HUES6 (cell line): ENCODE data around the gene MFAP5.

ENCODE experiments used
- H3K27ac ChIP-seq: 2 replicates; pipeline ENCODE4 v1.7.0; 2013; ENCODE audit warnings: low read depth, mild to moderate bottlenecking, low read length, inconsistent platforms
- H3K27me3 ChIP-seq: 2 replicates; pipeline ENCODE4 v1.6.1; 2013; ENCODE audit warnings: low read length; ENCODE audit not compliant: control insufficient read depth, insufficient read depth
- H3K36me3 ChIP-seq: 2 replicates; pipeline ENCODE4 v1.6.1; 2013; ENCODE audit warnings: low read length; ENCODE audit not compliant: control insufficient read depth, insufficient read depth
- H3K4me1 ChIP-seq: 2 replicates; pipeline ENCODE4 v1.6.1; 2013; ENCODE audit warnings: low read length; ENCODE audit not compliant: control insufficient read depth, insufficient read depth
- H3K4me3 ChIP-seq: 2 replicates; pipeline ENCODE4 v1.5.1; 2013; ENCODE audit warnings: low read depth, low read length
- H3K9ac ChIP-seq: one replicate; pipeline ENCODE4 v1.6.1; 2013; ENCODE audit warnings: mild to moderate bottlenecking, low read length
- H3K9me3 ChIP-seq: 2 replicates; pipeline ENCODE4 v1.6.1; 2013; ENCODE audit warnings: low read depth, low read length; ENCODE audit not compliant: control insufficient read depth, insufficient read depth

The MFAP5 gene

DNA sequence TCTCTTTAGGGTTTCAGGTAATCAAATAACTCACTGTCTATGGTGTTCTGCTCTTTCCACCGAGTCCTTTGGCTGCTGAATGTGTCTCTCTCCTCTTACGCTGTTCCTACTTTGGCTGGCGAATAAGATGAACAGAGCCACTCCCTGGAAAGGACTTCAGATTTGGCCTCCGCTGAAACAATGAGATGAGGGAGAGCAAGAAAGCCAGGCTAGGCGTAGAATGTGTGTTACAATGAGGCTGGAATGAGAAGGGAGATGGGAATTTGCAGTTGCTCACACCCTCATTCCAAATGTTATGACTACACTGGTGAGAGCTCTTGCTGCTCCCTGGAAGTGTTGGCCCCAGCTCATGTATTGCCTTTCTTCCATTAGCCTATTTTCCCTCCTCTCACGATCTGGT lies at the start of gene MFAP5:
Gene MFAP5, minus strand, starts transcription at position 234 of the 400 bp plus-strand sequence. CDS start 722 bp downstream, outside the sequence.
- H3K9ac ChIP-seq, result no peak within 1 kb of the TSS
- no peaks in the 10 kb centered on the region for H3K27me3 ChIP-seq
- peaks cover 13% of the 10 kb centered on the region; the same call in 1 of the 2 replicates for H3K4me1 ChIP-seq
- no peak within 1 kb of the TSS for H3K27ac ChIP-seq
- no peak within 1 kb of the TSS for H3K4me3 ChIP-seq
- no peaks in the 10 kb centered on the region for H3K9me3 ChIP-seq
- no peaks in the 10 kb centered on the region for H3K36me3 ChIP-seq

DNA sequence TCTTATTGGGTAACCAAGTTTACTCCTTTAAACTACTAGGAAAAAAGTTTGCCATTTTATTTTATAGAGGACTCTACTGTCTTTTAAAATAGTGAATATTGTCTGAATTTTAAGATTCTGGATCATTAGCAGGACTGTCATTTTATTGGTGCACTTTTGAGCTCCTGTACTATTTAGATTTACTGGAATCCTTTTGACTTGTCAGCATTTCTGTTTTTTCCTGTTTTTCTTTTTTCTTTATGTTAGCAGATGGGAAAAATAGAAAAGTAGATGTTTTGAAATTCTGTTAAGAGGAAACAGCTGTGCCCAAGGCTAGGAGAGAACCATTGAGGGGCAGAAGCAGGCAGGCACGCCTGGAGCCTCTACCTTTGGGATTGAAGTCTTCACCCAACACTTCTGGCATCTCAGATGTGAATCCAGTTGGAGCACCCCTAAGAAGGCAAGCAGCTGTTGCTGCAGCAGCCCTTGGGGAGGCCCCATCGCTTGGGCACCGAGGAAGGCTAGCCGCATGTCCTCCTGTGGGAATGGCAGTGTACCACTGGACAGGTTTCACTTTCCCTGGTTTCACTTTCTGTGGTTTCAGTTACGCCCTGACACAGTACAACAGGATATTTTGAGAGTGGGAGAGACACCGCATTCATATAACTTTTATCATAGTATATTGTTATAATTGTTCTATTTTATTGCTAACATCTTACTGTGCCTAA lies 46.7 kb upstream of the MFAP5 start:
- no peak overlapping the region for H3K4me3 ChIP-seq
- H3K9me3 ChIP-seq, result no peaks in the 10 kb centered on the region
- no peaks in the 10 kb centered on the region for H3K27me3 ChIP-seq
- H3K27ac ChIP-seq, result 0 out of 2 replicates have a peak overlapping the region, but pooled peaks have one; percentile 45
- no peaks in the 10 kb centered on the region for H3K4me1 ChIP-seq
- H3K9ac ChIP-seq, result no peak overlapping the region
- H3K36me3 ChIP-seq, result peaks cover 27% of the 10 kb centered on the region

DNA sequence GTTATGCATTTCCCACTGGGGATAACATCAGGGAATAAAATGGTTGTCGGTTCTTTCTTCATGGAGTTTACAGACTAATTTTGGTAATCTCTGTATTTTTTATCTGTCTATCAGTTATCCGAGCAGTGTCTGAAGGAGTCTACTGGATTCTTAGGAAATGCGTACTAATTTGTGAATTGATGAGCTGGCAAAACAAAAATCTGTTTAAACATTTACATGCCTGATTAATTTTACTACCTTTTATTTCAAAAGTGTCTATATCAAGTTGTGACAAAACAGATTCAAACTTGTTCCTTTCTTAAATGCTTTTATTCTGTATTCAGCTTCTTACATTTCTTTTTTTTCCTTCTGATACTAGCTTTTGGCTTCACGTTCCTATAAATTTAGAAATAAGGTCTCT lies 39.5 kb upstream of the MFAP5 start:
- peaks cover 21% of the 10 kb centered on the region for H3K36me3 ChIP-seq
- no peaks in the 10 kb centered on the region for H3K27me3 ChIP-seq
- no peak overlapping the region for H3K27ac ChIP-seq
- no peaks in the 10 kb centered on the region for H3K9me3 ChIP-seq
- H3K4me3 ChIP-seq, result no peak overlapping the region
- no peak overlapping the region for H3K9ac ChIP-seq
- peaks cover 23% of the 10 kb centered on the region for H3K4me1 ChIP-seq

GRCh38 chr12:8701046-8701660 lies 38.5 kb upstream of the MFAP5 start:
- Histone ChIP-seq H3K36me3 (peaks cover 17% of the 10 kb centered on the region), H3K27ac (no peak overlapping the region), H3K27me3 (no peaks in the 10 kb centered on the region), H3K4me3 (no peak overlapping the region), H3K9me3 (no peaks in the 10 kb centered on the region), H3K4me1 (peaks cover 29% of the 10 kb centered on the region), H3K9ac (no peak overlapping the region)

- peak overlapping the region; percentile 87 for H3K4me3 ChIP-seq
- H3K27me3 ChIP-seq, result no peaks in the 10 kb centered on the region
- H3K9ac ChIP-seq, result no peak overlapping the region
- peaks cover 17% of the 10 kb centered on the region for H3K36me3 ChIP-seq
- H3K27ac ChIP-seq, result peak overlapping the region; percentile 31; the same call in 1 of the 2 replicates
- H3K9me3 ChIP-seq, result no peaks in the 10 kb centered on the region
- H3K4me1 ChIP-seq, result peaks cover 34% of the 10 kb centered on the region
Observed at GRCh38 chr12:8699714-8700113, 37.1 kb upstream of the MFAP5 start.

DNA sequence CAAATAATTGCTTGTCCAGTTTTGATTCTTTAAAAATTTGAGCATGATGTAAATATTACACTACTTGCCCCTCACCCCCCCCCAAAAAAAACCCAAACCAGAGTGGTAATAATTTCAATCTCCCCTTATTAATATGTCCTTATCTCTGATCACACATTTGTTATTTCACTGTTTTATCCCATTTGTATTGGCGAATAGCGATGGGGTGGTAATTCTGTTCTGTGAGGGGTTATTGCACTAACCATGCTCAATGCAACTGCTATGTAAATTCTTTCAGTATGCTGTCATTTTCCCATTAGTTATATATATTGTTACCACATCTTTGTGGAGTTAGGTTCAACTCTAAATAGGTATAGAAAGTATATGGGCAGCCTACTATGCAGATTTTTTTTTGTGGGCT lies 36.3 kb upstream of the MFAP5 start:
- Histone ChIP-seq H3K4me1 (peaks cover 35% of the 10 kb centered on the region), H3K9me3 (no peaks in the 10 kb centered on the region), H3K27ac (no peak overlapping the region), H3K9ac (peak overlapping the region; percentile 94), H3K27me3 (no peaks in the 10 kb centered on the region), H3K4me3 (peak overlapping the region; percentile 87), H3K36me3 (peaks cover 17% of the 10 kb centered on the region)

- no peaks in the 10 kb centered on the region for H3K27me3 ChIP-seq
- no peaks in the 10 kb centered on the region for H3K9me3 ChIP-seq
- H3K4me1 ChIP-seq, result peaks cover 35% of the 10 kb centered on the region
- peaks cover 14% of the 10 kb centered on the region for H3K36me3 ChIP-seq
- peak overlapping the region; percentile 94 for H3K9ac ChIP-seq
- peak overlapping the region; percentile 78 for H3K27ac ChIP-seq
- H3K4me3 ChIP-seq, result peak overlapping the region; percentile 87
Observed at GRCh38 chr12:8698132-8698851, 35.7 kb upstream of the MFAP5 start.

DNA sequence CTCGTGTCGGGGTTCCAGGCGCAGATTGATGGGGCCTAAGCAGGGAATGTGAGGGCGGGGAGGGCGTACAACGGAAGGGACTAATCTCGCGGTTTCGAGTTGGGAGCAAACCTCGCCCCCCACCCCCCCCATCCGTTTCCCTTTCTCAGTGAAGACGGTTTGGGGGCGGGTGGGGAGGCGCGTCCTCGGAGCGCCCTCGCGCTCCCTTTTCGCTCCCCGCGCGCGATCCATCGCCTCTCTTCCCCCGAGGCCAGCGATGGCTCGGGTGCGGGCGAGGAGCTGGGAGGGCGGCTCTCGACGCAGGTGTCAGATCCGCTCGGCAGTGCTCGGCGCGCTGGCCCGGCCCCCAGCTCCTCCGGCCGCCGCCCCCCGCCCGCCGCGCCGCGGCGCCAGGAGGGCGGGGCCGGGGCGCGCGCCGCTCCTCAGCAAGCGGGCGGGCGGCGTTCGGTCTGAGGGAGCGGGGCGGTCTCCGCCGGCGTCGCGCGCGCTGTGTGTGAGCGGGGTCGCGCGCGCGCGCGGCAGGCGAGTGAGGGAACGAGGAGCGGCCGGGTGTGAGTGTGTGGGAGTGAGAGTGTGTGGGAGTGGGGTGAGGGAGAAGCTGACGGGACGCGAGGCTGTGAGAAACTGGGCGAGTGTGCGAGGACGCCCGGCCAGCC lies 35.0 kb upstream of the MFAP5 start, which contains the start of gene RIMKLB:
Gene RIMKLB, plus strand, starts transcription at position 516 of the 656 bp plus-strand sequence. CDS start 15,876 bp downstream, outside the sequence.
- H3K4me3 ChIP-seq, result peak within 1 kb of the TSS; percentile 87
- H3K9ac ChIP-seq, result peak within 1 kb of the TSS; percentile 94
- H3K27ac ChIP-seq, result peak within 1 kb of the TSS; percentile 78
- peaks cover 14% of the 10 kb centered on the region for H3K36me3 ChIP-seq
- H3K4me1 ChIP-seq, result peaks cover 40% of the 10 kb centered on the region
- H3K9me3 ChIP-seq, result no peaks in the 10 kb centered on the region
- H3K27me3 ChIP-seq, result no peaks in the 10 kb centered on the region

- H3K4me3 ChIP-seq, result peak overlapping the region; percentile 87
- peak overlapping the region; percentile 73 for H3K27ac ChIP-seq
- no peaks in the 10 kb centered on the region for H3K27me3 ChIP-seq
- H3K4me1 ChIP-seq, result peaks cover 40% of the 10 kb centered on the region
- peak overlapping the region; percentile 83 for H3K9ac ChIP-seq
- peaks cover 14% of the 10 kb centered on the region for H3K36me3 ChIP-seq
- H3K9me3 ChIP-seq, result no peaks in the 10 kb centered on the region
Observed at GRCh38 chr12:8697120-8697475, 34.5 kb upstream of the MFAP5 start.

DNA sequence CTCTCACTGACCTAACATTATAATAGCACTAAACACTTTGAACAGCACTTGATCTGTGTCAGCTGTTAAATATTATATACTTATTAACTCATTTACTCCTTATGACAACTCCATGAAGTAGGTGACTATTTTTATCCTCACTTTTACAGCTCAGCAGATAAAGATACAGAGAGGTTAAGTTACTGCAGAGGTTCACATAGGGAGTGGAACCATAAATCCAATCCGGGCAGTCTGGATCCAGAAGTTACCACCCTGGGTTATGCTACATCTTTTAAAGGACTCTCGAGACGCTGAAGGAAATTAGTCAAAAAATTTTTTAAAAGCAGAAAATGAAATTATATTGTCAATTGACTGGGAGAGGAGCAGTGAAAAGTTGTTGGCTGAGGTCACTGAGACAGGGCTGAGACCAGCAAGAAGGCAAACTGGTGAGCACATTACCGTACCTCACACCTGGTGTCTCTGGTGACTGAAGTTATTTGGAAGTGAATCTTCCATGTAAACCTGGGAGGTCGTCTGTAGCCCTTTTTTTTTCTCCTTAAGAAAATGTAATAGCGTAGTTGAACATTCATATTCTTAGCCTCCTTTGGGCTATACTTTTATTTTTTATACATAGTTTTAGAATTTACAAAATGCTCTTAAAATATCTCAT lies 33.9 kb upstream of the MFAP5 start:
- Histone ChIP-seq H3K27me3 (no peaks in the 10 kb centered on the region), H3K4me3 (peak overlapping the region; percentile 87), H3K4me1 (peaks cover 42% of the 10 kb centered on the region), H3K27ac (peak overlapping the region; percentile 73; the same call in 1 of the 2 replicates), H3K9ac (peak overlapping the region; percentile 83), H3K9me3 (no peaks in the 10 kb centered on the region), H3K36me3 (peaks cover 14% of the 10 kb centered on the region)
